Liver (tissue), 2 donors: Measurements from ENCODE around the gene NEIL3.

Experiments
- TAF1 ChIP-seq: conservative IDR thresholded peaks from 2 replicates; pipeline ENCODE4 v1.6.1; 2016; ENCODE audit warnings: antibody characterized with exemption, mild to moderate bottlenecking
- ZBTB33 ChIP-seq: IDR thresholded peaks from 2 replicates; pipeline ENCODE4 v1.6.1; 2016; ENCODE audit warnings: antibody characterized with exemption
- donor health status: healthy.

DNA sequence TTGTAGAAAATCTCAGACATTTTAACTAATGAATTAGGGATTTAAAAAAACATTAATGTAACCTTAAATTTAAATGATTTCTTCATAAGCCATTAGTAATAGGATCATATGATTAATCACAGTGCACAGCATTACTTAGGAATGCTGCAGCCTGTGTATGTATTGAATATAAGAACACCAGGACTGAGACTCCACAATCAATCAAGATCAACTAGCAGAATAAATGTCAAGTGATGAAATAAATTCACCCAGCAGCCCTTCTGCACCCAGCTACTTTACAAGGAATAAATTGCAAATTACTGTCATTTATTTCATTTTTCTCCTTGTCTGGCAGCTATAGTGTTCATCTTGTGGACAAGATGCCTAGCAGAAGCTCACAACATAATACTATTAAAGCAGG lies 46.5 kb downstream of the NEIL3 start:
- no peak for TF ChIP-seq TAF1
- no peak for TF ChIP-seq ZBTB33
